Effector memory CD8-positive, alpha-beta T cell (primary cell): Measurements from ENCODE around the gene WDR37.
"Not testable (repeated sequence)": the region's sequence is repeated elsewhere in the genome, so short reads cannot be mapped to it uniquely, and the experiment has no call there.

Source experiments
- ATAC-seq: fragments of 150-1000 bp; cut with Tn5 transposase; replicated peaks from 2 replicates; pipeline ENCODE4 v1.10.0; 2021; ENCODE audit warnings: mild to moderate bottlenecking, moderate library complexity
- DNase-seq, 3 experiments: peaks; one replicate each; pipeline ENCODE4 v3.0.0; 2021
- H3K27ac Mint-ChIP-seq, 2 donors: one replicate each; pipeline ENCODE4 v1.8.0; 2022; ENCODE audit warnings: mild to moderate bottlenecking in 2 of 2, mixed read lengths in 2 of 2, moderate library complexity in 2 of 2
- H3K27me3 Mint-ChIP-seq, 2 donors: one replicate each; pipeline ENCODE4 v1.8.0; 2022; ENCODE audit warnings: mixed read lengths in 2 of 2
- H3K36me3 Mint-ChIP-seq: one replicate; pipeline ENCODE4 v1.8.0; 2022; ENCODE audit warnings: mild to moderate bottlenecking, moderate library complexity, mixed read lengths; ENCODE audit not compliant: insufficient read depth
- H3K4me1 Mint-ChIP-seq, 2 donors: one replicate each; pipeline ENCODE4 v1.8.0; 2022; ENCODE audit warnings: low read depth in 2 of 2, mixed read lengths in 2 of 2
- H3K4me3 Mint-ChIP-seq, 2 donors: one replicate each; pipeline ENCODE4 v1.8.0; 2022; ENCODE audit warnings: mild to moderate bottlenecking in 2 of 2, mixed read lengths in 2 of 2, moderate library complexity in 2 of 2
- H3K9me3 Mint-ChIP-seq, 2 donors: one replicate each; pipeline ENCODE4 v1.8.0; 2022; ENCODE audit warnings: mixed read lengths in 2 of 2

WDR37 gene

GRCh38 chr10:1159131-1160061 lies 103.2 kb downstream of the WDR37 start:
- Mint-ChIP-seq H3K4me1 (no peaks in the 10 kb centered on the region), H3K4me3 (no peak overlapping the region), H3K27ac (no peak overlapping the region), H3K27me3 (peaks cover 16 to 49% of the 10 kb centered on the region in 2 donors), H3K36me3 (no peaks in the 10 kb centered on the region), H3K9me3 (no peaks in the 10 kb centered on the region)
- no peak for DNase-seq
- ATAC-seq, result peak; percentile 31

GRCh38 chr10:1160561-1161314 lies 104.6 kb downstream of the WDR37 start:
- Mint-ChIP-seq H3K36me3 (no peaks in the 10 kb centered on the region), H3K27ac (no peak overlapping the region), H3K4me3 (no peak overlapping the region), H3K4me1 (no peaks in the 10 kb centered on the region), H3K9me3 (no peaks in the 10 kb centered on the region), H3K27me3 (peaks cover 16 to 52% of the 10 kb centered on the region in 2 donors)
- ATAC-seq, result no peak
- DNase-seq, result no peak

GRCh38 chr10:1161315-1161673 lies 105.1 kb downstream of the WDR37 start:
- not testable (repeated sequence) for H3K4me1 Mint-ChIP-seq, H3K4me3 Mint-ChIP-seq, ATAC-seq, H3K9me3 Mint-ChIP-seq, H3K27ac Mint-ChIP-seq, DNase-seq, H3K36me3 Mint-ChIP-seq
- peaks cover 16 to 57% of the 10 kb centered on the region in 2 donors for H3K27me3 Mint-ChIP-seq

GRCh38 chr10:1162481-1163203 lies 106.5 kb downstream of the WDR37 start:
- ATAC-seq (no peak), DNase-seq (no peak)
- no peak overlapping the region for H3K27ac Mint-ChIP-seq
- H3K27me3 Mint-ChIP-seq, result peaks cover 13 to 57% of the 10 kb centered on the region in 2 donors
- H3K9me3 Mint-ChIP-seq, result no peaks in the 10 kb centered on the region
- H3K4me3 Mint-ChIP-seq, result no peak overlapping the region
- H3K36me3 Mint-ChIP-seq, result no peaks in the 10 kb centered on the region
- no peaks in the 10 kb centered on the region for H3K4me1 Mint-ChIP-seq

GRCh38 chr10:1163204-1163660 lies 107.0 kb downstream of the WDR37 start:
- no peaks in the 10 kb centered on the region for H3K9me3 Mint-ChIP-seq
- H3K4me3 Mint-ChIP-seq, result no peak overlapping the region
- no peaks in the 10 kb centered on the region for H3K4me1 Mint-ChIP-seq
- peaks cover 16 to 57% of the 10 kb centered on the region in 2 donors for H3K27me3 Mint-ChIP-seq
- H3K27ac Mint-ChIP-seq, result no peak overlapping the region
- DNase-seq (no peak), ATAC-seq (no peak)
- no peaks in the 10 kb centered on the region for H3K36me3 Mint-ChIP-seq

- Mint-ChIP-seq H3K4me1 (no peaks in the 10 kb centered on the region), H3K9me3 (no peaks in the 10 kb centered on the region), H3K27me3 (peaks cover 22 to 58% of the 10 kb centered on the region in 2 donors), H3K27ac (no peak overlapping the region), H3K36me3 (no peaks in the 10 kb centered on the region), H3K4me3 (no peak overlapping the region)
- ATAC-seq, result no peak
- DNase-seq, result no peak
These were observed 107.6 kb downstream of the WDR37 start for GRCh38 chr10:1163831-1164230.

- H3K4me1 Mint-ChIP-seq, result no peaks in the 10 kb centered on the region
- no peak overlapping the region for H3K4me3 Mint-ChIP-seq
- H3K27me3 Mint-ChIP-seq, result peaks cover 40 to 73% of the 10 kb centered on the region in 2 donors
- no peaks in the 10 kb centered on the region for H3K9me3 Mint-ChIP-seq
- ATAC-seq, result no peak
- H3K27ac Mint-ChIP-seq, result no peak overlapping the region
- DNase-seq, result no peak
- no peaks in the 10 kb centered on the region for H3K36me3 Mint-ChIP-seq
These were observed 110.1 kb downstream of the WDR37 start for GRCh38 chr10:1166101-1166827.

GRCh38 chr10:1166828-1167275 lies 110.7 kb downstream of the WDR37 start:
- ATAC-seq (no peak), DNase-seq (no peak)
- Mint-ChIP-seq H3K4me3 (no peak overlapping the region), H3K9me3 (no peaks in the 10 kb centered on the region), H3K27me3 (peaks cover 37 to 75% of the 10 kb centered on the region in 2 donors), H3K4me1 (no peaks in the 10 kb centered on the region), H3K36me3 (no peaks in the 10 kb centered on the region), H3K27ac (no peak overlapping the region)

- DNase-seq (no peak), ATAC-seq (no peak)
- Mint-ChIP-seq H3K27me3 (peaks cover 34 to 82% of the 10 kb centered on the region in 2 donors), H3K9me3 (no peaks in the 10 kb centered on the region), H3K27ac (peak overlapping the region in 1 of 2 donors; percentile 35), H3K4me3 (no peak overlapping the region), H3K36me3 (no peaks in the 10 kb centered on the region), H3K4me1 (no peaks in the 10 kb centered on the region)
These were observed 112.6 kb downstream of the WDR37 start for GRCh38 chr10:1168763-1169162.

- no peak for DNase-seq
- Mint-ChIP-seq H3K36me3 (no peaks in the 10 kb centered on the region), H3K9me3 (no peaks in the 10 kb centered on the region), H3K27me3 (peaks cover 34 to 85% of the 10 kb centered on the region in 2 donors), H3K4me1 (no peaks in the 10 kb centered on the region), H3K27ac (peak overlapping the region in 1 of 2 donors; percentile 35), H3K4me3 (no peak overlapping the region)
- no peak for ATAC-seq
These were observed 113.2 kb downstream of the WDR37 start for GRCh38 chr10:1169186-1169885.

GRCh38 chr10:1169981-1170866 lies 114.0 kb downstream of the WDR37 start:
- peaks cover 34 to 85% of the 10 kb centered on the region in 2 donors for H3K27me3 Mint-ChIP-seq
- no peaks in the 10 kb centered on the region for H3K9me3 Mint-ChIP-seq
- H3K36me3 Mint-ChIP-seq, result no peaks in the 10 kb centered on the region
- DNase-seq (no peak), ATAC-seq (no peak)
- H3K4me3 Mint-ChIP-seq, result no peak overlapping the region
- no peaks in the 10 kb centered on the region for H3K4me1 Mint-ChIP-seq
- H3K27ac Mint-ChIP-seq, result no peak overlapping the region

GRCh38 chr10:1170867-1171180 lies 114.6 kb downstream of the WDR37 start:
- Mint-ChIP-seq H3K9me3 (no peaks in the 10 kb centered on the region), H3K4me1 (no peaks in the 10 kb centered on the region), H3K36me3 (no peaks in the 10 kb centered on the region), H3K27ac (no peak overlapping the region), H3K4me3 (no peak overlapping the region), H3K27me3 (peaks cover 34 to 81% of the 10 kb centered on the region in 2 donors)
- no peak for ATAC-seq
- no peak for DNase-seq
